H9 (cell line): ENCODE data around the gene HECW1. TPM values are rescaled to one million over a fixed set of nuclear protein-coding genes. Genes with fewer than 3 reads are reported as not detected.

ENCODE experiments used
- DNase-seq: peaks from one replicate; pipeline ENCODE4 v3.0.0-alpha.2; 2017
- H2AFZ ChIP-seq: one replicate; pipeline ENCODE4 v1.6.1; 2013; ENCODE audit warnings: mild to moderate bottlenecking, low read length, control low read depth, moderate library complexity
- H2AK5ac ChIP-seq: 2 replicates; pipeline ENCODE4 v1.6.1; 2013; ENCODE audit warnings: low read length, control low read depth, mixed read lengths; ENCODE audit not compliant: insufficient read length
- H2BK120ac ChIP-seq: one replicate; pipeline ENCODE4 v1.6.1; 2013; ENCODE audit warnings: low read depth, mild to moderate bottlenecking, low read length, control low read depth, inconsistent platforms; ENCODE audit not compliant: poor library complexity, severe bottlenecking
- H2BK12ac ChIP-seq: 2 replicates; pipeline ENCODE4 v1.6.1; 2013; ENCODE audit warnings: low read length, control low read depth, mixed read lengths, low read depth; ENCODE audit not compliant: insufficient read length
- H2BK15ac ChIP-seq: 2 replicates; pipeline ENCODE4 v1.6.1; 2013; ENCODE audit warnings: low read depth, low read length, control low read depth
- H2BK20ac ChIP-seq: one replicate; pipeline ENCODE4 v1.6.1; 2013; ENCODE audit warnings: low read depth, mild to moderate bottlenecking, low read length, control low read depth, inconsistent platforms; ENCODE audit not compliant: poor library complexity, severe bottlenecking
- H2BK5ac ChIP-seq: 2 replicates; pipeline ENCODE4 v1.6.1; 2013; ENCODE audit warnings: low read length, control low read depth, mixed read lengths; ENCODE audit not compliant: insufficient read length
- H3K14ac ChIP-seq: 2 replicates; pipeline ENCODE4 v1.6.1; 2013; ENCODE audit warnings: low read length, control low read depth; ENCODE audit not compliant: insufficient read depth
- H3K18ac ChIP-seq: 2 replicates; pipeline ENCODE4 v1.6.1; 2013; ENCODE audit warnings: low read depth, mild to moderate bottlenecking, mixed read lengths, low read length, control low read depth; ENCODE audit not compliant: insufficient read length
- H3K23ac ChIP-seq: 2 replicates; pipeline ENCODE4 v1.6.1; 2013; ENCODE audit warnings: low read length, control low read depth, mixed read lengths, low read depth; ENCODE audit not compliant: insufficient read length
- H3K23me2 ChIP-seq: 2 replicates; pipeline ENCODE4 v1.6.1; 2013; ENCODE audit warnings: low read depth, mild to moderate bottlenecking, mixed read lengths, low read length, control low read depth; ENCODE audit not compliant: insufficient read length, poor library complexity, severe bottlenecking
- H3K27ac ChIP-seq: 2 replicates; pipeline ENCODE4 v1.5.1; 2013; ENCODE audit warnings: low read length, control low read depth, mixed read lengths, low read depth; ENCODE audit not compliant: insufficient read length
- H3K27me3 ChIP-seq: 2 replicates; pipeline ENCODE4 v1.6.1; 2013; ENCODE audit warnings: low read length, control low read depth, inconsistent platforms; ENCODE audit not compliant: insufficient read depth
- H3K4ac ChIP-seq: 2 replicates; pipeline ENCODE4 v1.6.1; 2013; ENCODE audit warnings: low read depth, mild to moderate bottlenecking, control low read depth, inconsistent platforms, low read length, moderate library complexity
- H3K4me1 ChIP-seq: 2 replicates; pipeline ENCODE4 v1.6.1; 2013; ENCODE audit warnings: low read length, control low read depth, inconsistent platforms; ENCODE audit not compliant: insufficient read depth
- H3K4me2 ChIP-seq: 2 replicates; pipeline ENCODE4 v1.6.1; 2013; ENCODE audit warnings: low read length, control low read depth, mixed read lengths; ENCODE audit not compliant: insufficient read length, insufficient read depth
- H3K56ac ChIP-seq: 2 replicates; pipeline ENCODE4 v1.6.1; 2013; ENCODE audit warnings: low read depth, mild to moderate bottlenecking, mixed read lengths, low read length, control low read depth; ENCODE audit not compliant: insufficient read length
- H3K79me1 ChIP-seq: 2 replicates; pipeline ENCODE4 v1.6.1; 2013; ENCODE audit warnings: low read depth, mild to moderate bottlenecking, moderate library complexity, low read length, control low read depth, inconsistent platforms; ENCODE audit not compliant: insufficient read depth, poor library complexity, severe bottlenecking
- H3K79me2 ChIP-seq: 2 replicates; pipeline ENCODE4 v1.6.1; 2013; ENCODE audit warnings: low read length, control low read depth, inconsistent platforms; ENCODE audit not compliant: insufficient read depth
- H3K9ac ChIP-seq: 2 replicates; pipeline ENCODE4 v1.6.1; 2013; ENCODE audit warnings: low read length, control low read depth, mixed read lengths; ENCODE audit not compliant: insufficient read length; ENCODE audit errors: extremely low read depth
- H3K9me3 ChIP-seq: one replicate; pipeline ENCODE4 v1.6.1; 2013; ENCODE audit warnings: low read depth, low read length, inconsistent platforms; ENCODE audit not compliant: control insufficient read depth
- H3T11ph ChIP-seq: one replicate; pipeline ENCODE4 v1.6.1; 2013; ENCODE audit warnings: mild to moderate bottlenecking, low read length, control low read depth, inconsistent platforms
- H4K20me1 ChIP-seq: one replicate; pipeline ENCODE4 v1.6.1; 2013; ENCODE audit not compliant: control insufficient read depth, insufficient read length, insufficient read depth
- H4K5ac ChIP-seq: 2 replicates; pipeline ENCODE4 v1.6.1; 2013; ENCODE audit warnings: low read depth, mild to moderate bottlenecking, mixed read lengths, low read length, control low read depth; ENCODE audit not compliant: insufficient read length
- H4K8ac ChIP-seq: replicated peaks from 2 replicates; pipeline ENCODE4 v1.6.1; 2013; ENCODE audit warnings: low read length, control low read depth, mixed read lengths, low read depth; ENCODE audit not compliant: insufficient read length
- H4K91ac ChIP-seq: 2 replicates; pipeline ENCODE4 v1.6.1; 2013; ENCODE audit warnings: low read depth, mild to moderate bottlenecking, moderate library complexity, mixed read lengths, low read length, control low read depth; ENCODE audit not compliant: insufficient read length
- H3K27ac Mint-ChIP-seq, 3 experiments: 2 replicates in 2 of 3; 3 replicates in 1 of 3; pipeline ENCODE4 v1.8.0; 2020 to 2021; ENCODE audit warnings: mixed read lengths in 3 of 3, mild to moderate bottlenecking in 1 of 3, moderate library complexity in 1 of 3
- H3K27me3 Mint-ChIP-seq: 2 replicates; pipeline ENCODE4 v1.8.0; 2021; ENCODE audit warnings: low read depth, mild to moderate bottlenecking, moderate library complexity, mixed read lengths
- H3K36me3 Mint-ChIP-seq, 3 experiments: 2 replicates in 2 of 3; 3 replicates in 1 of 3; pipeline ENCODE4 v1.8.0; 2020 to 2021; ENCODE audit warnings: low read depth in 3 of 3, mixed read lengths in 3 of 3; ENCODE audit not compliant: insufficient read depth in 1 of 3
- H3K4me1 Mint-ChIP-seq, 2 experiments: 2 replicates each; pipeline ENCODE4 v1.8.0; 2020; ENCODE audit warnings: mixed read lengths in 2 of 2
- H3K4me3 Mint-ChIP-seq, 2 experiments: 2 replicates in 1 of 2; 3 replicates in 1 of 2; pipeline ENCODE4 v1.8.0; 2020 to 2021; ENCODE audit warnings: mild to moderate bottlenecking in 2 of 2, mixed read lengths in 2 of 2, moderate library complexity in 1 of 2
- H3K9me3 Mint-ChIP-seq, 2 experiments: 2 replicates in 1 of 2; 3 replicates in 1 of 2; pipeline ENCODE4 v1.8.0; 2020; ENCODE audit warnings: mild to moderate bottlenecking in 2 of 2, mixed read lengths in 2 of 2, moderate library complexity in 1 of 2
- CTCF ChIP-seq: fragments of 200-600 bp; sonication (generic); conservative IDR thresholded peaks from 3 replicates; pipeline ENCODE4 v1.8.0; 2021; ENCODE audit warnings: antibody characterized with exemption, mild to moderate bottlenecking
- WGBS: extraction: QIAGEN DNeasy Blood & Tissue Kit; methylation state at CpG from one replicate; pipeline ENCODE4 v1.1.7; 2013; ENCODE audit warnings: missing lambda C conversion rate, low lambda C conversion rate, mixed read lengths; ENCODE audit not compliant: insufficient read length; ENCODE audit errors: extremely low coverage; 5-methylcytosine and 5-hydroxymethylcytosine counted together
- total RNA-seq: library from RNA; stranded (reverse); gene quantifications from 2 replicates; pipeline ENCODE4 v1.2.1, GENCODE V29; 2021

The HECW1 gene
- total RNA-seq, 1 experiment from 2014 or later = 5.0 TPM

GRCh38 chr7:43118313-43118712, 5.9 kb downstream of the HECW1 start:
- Histone ChIP-seq H3K18ac (no peak overlapping the region), H3K27me3 (no peaks in the 10 kb centered on the region), H2BK120ac (no peak overlapping the region), H3K56ac (no peak overlapping the region), H4K20me1 (no peaks in the 10 kb centered on the region), H3K9ac (no peak overlapping the region), H2BK5ac (no peak overlapping the region), H2AK5ac (no peak overlapping the region), H3K9me3 (no peaks in the 10 kb centered on the region), H3K79me1 (peaks cover 3% of the 10 kb centered on the region), H3T11ph (no peak overlapping the region), H2BK12ac (no peak overlapping the region), H3K23me2 (peaks cover 9% of the 10 kb centered on the region), H2AFZ (no peak overlapping the region), H3K27ac (no peak overlapping the region), H4K91ac (no peak overlapping the region), H4K8ac (no peak overlapping the region), H4K5ac (no peak overlapping the region), H3K23ac (no peak overlapping the region), H3K4me1 (peaks cover 19% of the 10 kb centered on the region; the same call in 1 of the 2 replicates), H3K79me2 (peaks cover 7% of the 10 kb centered on the region; the same call in 1 of the 2 replicates), H3K4ac (no peak overlapping the region), H2BK20ac (no peak overlapping the region), H2BK15ac (no peak overlapping the region), H3K14ac (no peak overlapping the region), H3K4me2 (no peak overlapping the region)
- H3K4me3 Mint-ChIP-seq = no peak overlapping the region
- DNase-seq = no peak
- WGBS = no CpG with 5 or more reads among the region's 4 CpGs
- no peaks in the 10 kb centered on the region for H3K9me3 Mint-ChIP-seq
- H3K27ac Mint-ChIP-seq = no peak overlapping the region
- no peak for TF ChIP-seq CTCF
- peaks cover 27 to 38% of the 10 kb centered on the region in 2 experiments for H3K4me1 Mint-ChIP-seq
- no peaks in the 10 kb centered on the region for H3K36me3 Mint-ChIP-seq
- peaks cover 7% of the 10 kb centered on the region for H3K27me3 Mint-ChIP-seq
